Subcutaneous adipose tissue (tissue), 4 donors: ENCODE measurements around the gene TRIM6. TPM values are rescaled to one million over a fixed set of nuclear protein-coding genes. Genes with fewer than 3 reads are reported as not detected.

Experiments
- CTCF ChIP-seq: fragments of 450-650 bp; IDR thresholded peaks from one replicate; pipeline ENCODE4 v1.5.1; 2016; ENCODE audit warnings: low read depth, mild to moderate bottlenecking, control low read depth, antibody characterized with exemption, moderate library complexity
- total RNA-seq, 4 donors: library from RNA; depleted of rRNA; stranded (reverse); fragments of >200 nt; gene quantifications; one replicate each; pipeline ENCODE4 v1.1.0, GENCODE V29; 2016

TRIM6 gene
- total RNA-seq, 4 donors from 2014 or later: 1.6 to 9.2 (median 3.4) TPM

- no peak for TF ChIP-seq CTCF
Measured at GRCh38 chr11:5591613-5592012, 4.8 kb upstream of the TRIM6 start.

- no peak for TF ChIP-seq CTCF
Measured at GRCh38 chr11:5592615-5593014, 3.8 kb upstream of the TRIM6 start.

GRCh38 chr11:5593146-5593545 lies 3.3 kb upstream of the TRIM6 start:
- TF ChIP-seq CTCF: no peak

- no peak for TF ChIP-seq CTCF
Measured at GRCh38 chr11:5597953-5598352, 1.5 kb downstream of the TRIM6 start.

GRCh38 chr11:5600374-5600851 lies 4.0 kb downstream of the TRIM6 start:
- TF ChIP-seq CTCF: no peak

GRCh38 chr11:5603326-5603725 lies 6.9 kb downstream of the TRIM6 start:
- no peak for TF ChIP-seq CTCF

- TF ChIP-seq CTCF: no peak
Measured at GRCh38 chr11:5604896-5605295, 8.5 kb downstream of the TRIM6 start.
